GM12874 (cell line): ENCODE results near the gene TICAM2.

Experiments used
- TF ChIP-seq, protein P1 (sequence below): IDR thresholded peaks from 2 replicates; pipeline ENCODE4 v1.5.1; 2011; ENCODE audit warnings: low read depth, mild to moderate bottlenecking, control low read depth, low read length, moderate library complexity; ENCODE audit not compliant: insufficient read depth

The TICAM2 gene

DNA sequence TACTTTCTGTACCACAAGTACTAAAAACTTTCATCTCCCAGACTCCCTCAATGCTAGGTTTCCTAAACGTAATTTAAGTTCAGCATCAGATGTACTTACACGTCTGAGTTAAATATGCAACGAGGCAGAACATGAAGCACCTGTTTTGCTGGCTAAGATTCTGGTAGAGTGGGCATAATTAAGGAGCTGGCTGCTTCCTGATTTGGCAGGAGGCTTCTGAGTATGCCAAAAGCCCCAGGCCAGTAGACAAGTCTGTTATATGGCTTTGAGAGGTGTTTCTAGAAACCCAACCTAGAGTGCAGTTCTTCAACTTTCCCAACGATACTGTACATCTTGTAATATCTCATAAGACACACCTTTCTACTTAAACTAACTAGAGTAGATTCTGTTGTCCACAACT is 13.6 kb downstream of the TICAM2 start:
- TF ChIP-seq, protein P1, sequence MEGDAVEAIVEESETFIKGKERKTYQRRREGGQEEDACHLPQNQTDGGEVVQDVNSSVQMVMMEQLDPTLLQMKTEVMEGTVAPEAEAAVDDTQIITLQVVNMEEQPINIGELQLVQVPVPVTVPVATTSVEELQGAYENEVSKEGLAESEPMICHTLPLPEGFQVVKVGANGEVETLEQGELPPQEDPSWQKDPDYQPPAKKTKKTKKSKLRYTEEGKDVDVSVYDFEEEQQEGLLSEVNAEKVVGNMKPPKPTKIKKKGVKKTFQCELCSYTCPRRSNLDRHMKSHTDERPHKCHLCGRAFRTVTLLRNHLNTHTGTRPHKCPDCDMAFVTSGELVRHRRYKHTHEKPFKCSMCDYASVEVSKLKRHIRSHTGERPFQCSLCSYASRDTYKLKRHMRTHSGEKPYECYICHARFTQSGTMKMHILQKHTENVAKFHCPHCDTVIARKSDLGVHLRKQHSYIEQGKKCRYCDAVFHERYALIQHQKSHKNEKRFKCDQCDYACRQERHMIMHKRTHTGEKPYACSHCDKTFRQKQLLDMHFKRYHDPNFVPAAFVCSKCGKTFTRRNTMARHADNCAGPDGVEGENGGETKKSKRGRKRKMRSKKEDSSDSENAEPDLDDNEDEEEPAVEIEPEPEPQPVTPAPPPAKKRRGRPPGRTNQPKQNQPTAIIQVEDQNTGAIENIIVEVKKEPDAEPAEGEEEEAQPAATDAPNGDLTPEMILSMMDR, result no peak

DNA sequence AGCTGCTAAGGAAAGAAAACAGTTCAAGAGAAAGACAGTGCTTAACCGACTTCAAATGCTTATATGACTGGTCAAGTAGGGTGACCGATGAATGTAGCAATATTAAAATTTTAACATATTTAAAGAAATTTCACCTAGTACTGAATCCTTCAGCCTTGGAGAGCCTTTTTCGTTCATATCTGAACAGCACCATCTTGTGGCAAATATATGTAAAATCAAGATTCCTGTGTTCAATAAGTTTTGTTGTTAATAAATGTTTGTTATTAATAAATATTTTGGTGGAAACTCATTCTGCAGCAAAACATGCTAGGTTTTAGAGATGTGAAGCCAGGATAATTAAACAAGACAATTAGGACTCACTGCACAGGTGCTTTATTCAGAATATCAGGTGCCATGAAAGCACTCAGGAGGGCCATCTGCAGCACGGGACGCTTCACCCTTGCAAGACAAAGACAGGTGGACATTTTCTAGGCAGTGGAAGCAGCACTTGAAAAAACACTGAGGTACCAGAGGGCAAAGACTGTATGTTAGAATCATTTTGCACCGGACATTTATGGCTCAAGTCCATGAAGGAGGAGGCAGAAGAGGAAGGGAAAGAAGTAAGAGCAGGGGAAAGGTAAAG is 15.6 kb downstream of the TICAM2 start:
- TF ChIP-seq, protein P1, result no peak

DNA sequence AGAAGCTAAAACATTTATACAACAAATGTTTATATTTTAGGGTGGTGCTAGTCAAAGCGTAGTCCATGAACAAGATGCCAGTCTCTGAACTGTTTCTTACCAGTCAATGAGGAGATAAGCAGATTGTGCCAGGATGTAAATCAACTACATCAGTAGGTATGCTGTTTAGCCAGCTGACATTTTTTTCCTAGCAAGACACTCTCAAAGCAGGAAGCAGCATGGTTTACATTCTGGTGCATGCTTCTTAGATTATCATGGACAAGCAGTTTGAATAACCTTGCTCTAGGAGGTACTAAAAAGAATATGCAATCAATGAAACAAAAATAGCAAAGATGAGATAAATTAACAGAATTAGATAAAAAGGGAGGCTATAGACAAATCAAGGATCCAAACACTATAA is 17.0 kb downstream of the TICAM2 start:
- TF ChIP-seq, protein P1, result no peak

DNA sequence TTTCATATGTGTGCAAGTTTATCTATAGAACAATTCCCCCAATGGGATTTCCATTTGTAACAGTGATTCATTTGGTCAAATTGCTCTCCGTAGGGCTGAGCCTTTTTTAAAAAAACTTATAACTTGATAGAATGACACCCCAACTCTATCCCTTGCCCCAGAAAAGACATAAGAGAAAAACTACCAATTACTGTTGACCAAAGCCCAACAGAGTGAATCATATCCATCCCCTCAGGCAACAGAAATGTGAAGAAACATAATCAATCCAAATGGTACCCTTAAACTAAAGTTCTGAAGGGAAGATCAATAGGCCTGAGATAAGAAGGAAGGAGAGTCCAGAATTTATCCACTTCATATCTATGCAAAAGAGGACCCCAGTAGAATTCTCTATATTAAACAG is 17.8 kb downstream of the TICAM2 start:
- TF ChIP-seq, protein P1, result no peak

DNA sequence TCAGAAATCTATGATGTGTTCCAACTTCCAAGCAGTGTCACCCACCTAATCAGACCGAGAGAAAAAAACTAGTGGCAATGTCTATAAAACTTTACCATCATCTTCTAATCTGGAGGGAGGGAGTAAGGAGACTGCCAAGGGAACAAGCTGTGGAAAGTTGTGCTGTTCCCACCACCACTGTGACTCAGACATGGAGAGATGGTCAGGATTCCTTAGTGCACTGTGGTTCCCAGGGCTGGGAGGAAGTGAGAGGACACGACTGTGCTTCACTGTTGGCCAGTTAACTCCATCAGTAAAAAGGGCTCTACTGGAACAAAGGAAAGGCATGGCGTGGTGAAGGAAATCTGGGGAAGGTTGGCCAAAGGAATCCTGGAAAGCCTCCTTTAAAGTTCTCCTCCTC is 18.8 kb downstream of the TICAM2 start:
- TF ChIP-seq, protein P1, result no peak

DNA sequence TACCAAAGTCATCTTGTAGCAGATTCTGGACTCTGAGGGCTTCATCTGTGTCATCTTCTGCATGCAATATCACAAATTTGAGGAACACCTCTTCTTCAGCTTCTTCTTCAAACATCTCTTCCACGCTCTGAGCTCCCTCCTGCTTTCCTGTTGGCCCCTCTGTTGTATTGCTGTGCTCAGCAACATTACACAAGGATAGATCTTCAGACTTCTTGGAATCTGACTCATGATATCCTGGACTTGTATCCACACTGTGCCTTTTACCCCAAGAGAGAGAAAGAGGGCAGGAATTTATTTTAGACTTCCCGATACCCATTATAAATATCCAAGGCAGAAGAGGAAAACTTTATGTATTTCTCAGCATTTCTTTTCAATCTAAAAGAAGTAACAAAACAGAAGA is 21.3 kb downstream of the TICAM2 start:
- TF ChIP-seq, protein P1, result no peak

DNA sequence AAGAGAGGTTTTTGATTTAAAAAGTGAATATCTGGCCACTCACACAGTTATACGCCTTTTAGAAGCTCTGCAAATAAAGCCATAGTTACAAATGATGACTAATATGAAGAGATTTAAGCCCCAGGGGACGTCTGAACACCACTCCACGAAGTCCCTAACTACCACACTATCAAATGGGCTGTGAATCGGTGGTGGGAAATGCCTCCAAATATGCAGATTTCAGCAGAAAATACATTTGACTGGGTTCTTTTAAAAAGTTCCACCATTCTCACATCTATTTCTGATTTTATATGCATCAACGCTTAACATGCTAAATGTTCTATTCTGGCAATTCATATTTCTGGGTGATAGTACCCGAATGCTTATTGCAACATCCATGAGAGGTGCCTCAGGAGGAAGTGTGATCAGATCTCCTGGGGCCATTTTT is 22.5 kb downstream of the TICAM2 start:
- TF ChIP-seq, protein P1, result no peak

DNA sequence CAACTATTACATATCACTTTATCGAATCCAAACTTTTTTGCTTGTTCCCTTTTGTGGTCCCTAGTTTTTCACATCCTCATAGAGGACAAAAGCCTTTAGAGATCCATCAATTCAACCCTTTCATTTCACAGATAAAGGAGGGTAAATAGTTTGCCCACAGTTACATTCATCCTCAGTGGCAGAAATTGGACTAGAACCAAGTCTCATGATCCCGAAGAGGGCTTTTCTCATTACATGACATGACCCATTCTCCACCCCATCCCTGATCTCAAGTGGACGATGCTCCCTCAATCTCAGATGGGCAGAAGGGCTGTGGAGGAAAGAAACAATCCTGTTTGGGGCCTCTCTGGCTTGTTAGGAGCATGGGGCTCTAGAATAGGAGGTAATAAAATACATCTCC is 23.1 kb downstream of the TICAM2 start:
- TF ChIP-seq, protein P1, result no peak
